ENCODE results near the gene SLC39A11. TPM values are rescaled to one million over a fixed set of nuclear protein-coding genes. Genes with fewer than 3 reads are reported as not detected.

Gene SLC39A11
- total and polyA plus RNA-seq, 2 of the 13 experiments (the other 11 are each of a cell fraction or from before 2014, with no cell fraction given), result 17.2 to 31.5 TPM

DNA sequence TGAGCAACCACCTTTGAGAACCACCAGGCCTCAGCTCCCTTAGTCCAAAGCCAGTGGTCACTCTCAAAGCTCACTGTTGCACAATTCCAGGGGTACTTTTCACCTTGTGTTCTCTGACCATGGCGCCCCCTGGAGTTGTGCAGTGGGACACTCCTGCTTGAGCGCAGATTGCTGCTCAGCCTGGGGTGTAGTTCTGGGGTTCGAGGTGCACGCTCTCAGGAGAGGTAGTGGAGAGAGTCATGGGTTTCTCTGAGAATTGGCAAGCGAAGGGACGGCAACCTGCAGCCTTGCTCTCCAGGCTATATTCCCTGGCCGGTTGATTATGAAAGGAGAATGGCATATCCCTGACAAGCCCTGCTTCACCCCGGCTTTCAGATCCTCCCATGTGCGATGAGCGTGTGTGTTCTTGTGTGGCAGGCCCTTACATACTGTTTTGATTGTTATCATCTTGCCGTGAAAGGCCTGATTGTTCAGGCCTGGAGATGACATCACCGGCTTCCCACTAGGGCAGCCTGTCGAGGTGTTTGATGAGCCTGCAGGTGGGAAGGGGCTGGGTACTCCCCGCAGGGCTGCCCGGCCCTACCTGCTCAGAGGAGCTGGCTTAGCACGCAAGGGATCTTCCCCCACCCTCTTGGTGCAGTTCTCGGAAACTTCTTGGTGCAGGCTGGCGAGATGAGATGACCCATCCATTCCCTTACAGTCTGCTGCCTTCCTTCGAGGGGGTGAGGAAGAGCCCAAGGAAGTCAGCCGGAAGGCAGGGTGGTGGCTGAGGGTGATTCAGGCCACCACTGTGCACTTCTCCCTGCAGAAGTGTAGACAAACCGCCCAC is 431.2 kb downstream of the SLC39A11 start (continued):
- TF ChIP-seq RBAK (CRISPR knock-in tag; IDR thresholded peaks at IDR 0.05), result 0 out of 2 replicates have a peak, but pooled peaks have one; percentile 22
- TF ChIP-seq NR3C1 (CRISPR knock-in tag; IDR thresholded peaks at IDR 0.05), result no peak
- TF ChIP-seq CAMTA2 (CRISPR knock-in tag; IDR thresholded peaks at IDR 0.05; ENCODE audit: borderline replicate concordance), result 0 out of 2 replicates have a peak, but pooled peaks have one; percentile 23
- TF ChIP-seq, protein P1, sequence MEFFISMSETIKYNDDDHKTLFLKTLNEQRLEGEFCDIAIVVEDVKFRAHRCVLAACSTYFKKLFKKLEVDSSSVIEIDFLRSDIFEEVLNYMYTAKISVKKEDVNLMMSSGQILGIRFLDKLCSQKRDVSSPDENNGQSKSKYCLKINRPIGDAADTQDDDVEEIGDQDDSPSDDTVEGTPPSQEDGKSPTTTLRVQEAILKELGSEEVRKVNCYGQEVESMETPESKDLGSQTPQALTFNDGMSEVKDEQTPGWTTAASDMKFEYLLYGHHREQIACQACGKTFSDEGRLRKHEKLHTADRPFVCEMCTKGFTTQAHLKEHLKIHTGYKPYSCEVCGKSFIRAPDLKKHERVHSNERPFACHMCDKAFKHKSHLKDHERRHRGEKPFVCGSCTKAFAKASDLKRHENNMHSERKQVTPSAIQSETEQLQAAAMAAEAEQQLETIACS (CRISPR knock-in tag; IDR thresholded peaks at IDR 0.05), result no peak; the same call in 1 of the 2 replicates
- no peak for TF ChIP-seq GABPA (IDR thresholded peaks at IDR 0.05; ENCODE audit: low read depth, low read length)
- TF ChIP-seq GABPA (CRISPR knock-in tag; IDR thresholded peaks at IDR 0.05; ENCODE audit: low read depth), result no peak
- TF ChIP-seq ZNF101 (CRISPR knock-in tag; IDR thresholded peaks at IDR 0.05; ENCODE audit: borderline replicate concordance, low read depth), result 0 out of 2 replicates have a peak, but pooled peaks have one; percentile 14
- peak; percentile 39; the same call in 1 of the 2 replicates for TF ChIP-seq RFXAP (CRISPR knock-in tag; IDR thresholded peaks at IDR 0.05; ENCODE audit: borderline replicate concordance)
- TF ChIP-seq ZSCAN29 (CRISPR knock-in tag; conservative IDR thresholded peaks at IDR 0.05), result peak; percentile 82; the same call in 1 of the 2 replicates
- peak; percentile 52 for TF ChIP-seq ASH2L (IDR thresholded peaks at IDR 0.05; ENCODE audit: insufficient read length, low read depth, low read length)
- TF ChIP-seq AGO2 (optimal IDR thresholded peaks at IDR 0.05; ENCODE audit: low read depth, low read length), result no peak
- TF ChIP-seq, protein P2, sequence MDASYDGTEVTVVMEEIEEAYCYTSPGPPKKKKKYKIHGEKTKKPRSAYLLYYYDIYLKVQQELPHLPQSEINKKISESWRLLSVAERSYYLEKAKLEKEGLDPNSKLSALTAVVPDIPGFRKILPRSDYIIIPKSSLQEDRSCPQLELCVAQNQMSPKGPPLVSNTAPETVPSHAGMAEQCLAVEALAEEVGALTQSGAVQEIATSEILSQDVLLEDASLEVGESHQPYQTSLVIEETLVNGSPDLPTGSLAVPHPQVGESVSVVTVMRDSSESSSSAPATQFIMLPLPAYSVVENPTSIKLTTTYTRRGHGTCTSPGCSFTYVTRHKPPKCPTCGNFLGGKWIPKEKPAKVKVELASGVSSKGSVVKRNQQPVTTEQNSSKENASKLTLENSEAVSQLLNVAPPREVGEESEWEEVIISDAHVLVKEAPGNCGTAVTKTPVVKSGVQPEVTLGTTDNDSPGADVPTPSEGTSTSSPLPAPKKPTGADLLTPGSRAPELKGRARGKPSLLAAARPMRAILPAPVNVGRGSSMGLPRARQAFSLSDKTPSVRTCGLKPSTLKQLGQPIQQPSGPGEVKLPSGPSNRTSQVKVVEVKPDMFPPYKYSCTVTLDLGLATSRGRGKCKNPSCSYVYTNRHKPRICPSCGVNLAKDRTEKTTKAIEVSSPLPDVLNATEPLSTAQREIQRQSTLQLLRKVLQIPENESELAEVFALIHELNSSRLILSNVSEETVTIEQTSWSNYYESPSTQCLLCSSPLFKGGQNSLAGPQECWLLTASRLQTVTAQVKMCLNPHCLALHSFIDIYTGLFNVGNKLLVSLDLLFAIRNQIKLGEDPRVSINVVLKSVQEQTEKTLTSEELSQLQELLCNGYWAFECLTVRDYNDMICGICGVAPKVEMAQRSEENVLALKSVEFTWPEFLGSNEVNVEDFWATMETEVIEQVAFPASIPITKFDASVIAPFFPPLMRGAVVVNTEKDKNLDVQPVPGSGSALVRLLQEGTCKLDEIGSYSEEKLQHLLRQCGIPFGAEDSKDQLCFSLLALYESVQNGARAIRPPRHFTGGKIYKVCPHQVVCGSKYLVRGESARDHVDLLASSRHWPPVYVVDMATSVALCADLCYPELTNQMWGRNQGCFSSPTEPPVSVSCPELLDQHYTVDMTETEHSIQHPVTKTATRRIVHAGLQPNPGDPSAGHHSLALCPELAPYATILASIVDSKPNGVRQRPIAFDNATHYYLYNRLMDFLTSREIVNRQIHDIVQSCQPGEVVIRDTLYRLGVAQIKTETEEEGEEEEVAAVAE (CRISPR knock-in tag; IDR thresholded peaks at IDR 0.05; ENCODE audit: borderline replicate concordance), result peak; percentile 72; the same call in 1 of the 2 replicates
- TF ChIP-seq, protein P3, sequence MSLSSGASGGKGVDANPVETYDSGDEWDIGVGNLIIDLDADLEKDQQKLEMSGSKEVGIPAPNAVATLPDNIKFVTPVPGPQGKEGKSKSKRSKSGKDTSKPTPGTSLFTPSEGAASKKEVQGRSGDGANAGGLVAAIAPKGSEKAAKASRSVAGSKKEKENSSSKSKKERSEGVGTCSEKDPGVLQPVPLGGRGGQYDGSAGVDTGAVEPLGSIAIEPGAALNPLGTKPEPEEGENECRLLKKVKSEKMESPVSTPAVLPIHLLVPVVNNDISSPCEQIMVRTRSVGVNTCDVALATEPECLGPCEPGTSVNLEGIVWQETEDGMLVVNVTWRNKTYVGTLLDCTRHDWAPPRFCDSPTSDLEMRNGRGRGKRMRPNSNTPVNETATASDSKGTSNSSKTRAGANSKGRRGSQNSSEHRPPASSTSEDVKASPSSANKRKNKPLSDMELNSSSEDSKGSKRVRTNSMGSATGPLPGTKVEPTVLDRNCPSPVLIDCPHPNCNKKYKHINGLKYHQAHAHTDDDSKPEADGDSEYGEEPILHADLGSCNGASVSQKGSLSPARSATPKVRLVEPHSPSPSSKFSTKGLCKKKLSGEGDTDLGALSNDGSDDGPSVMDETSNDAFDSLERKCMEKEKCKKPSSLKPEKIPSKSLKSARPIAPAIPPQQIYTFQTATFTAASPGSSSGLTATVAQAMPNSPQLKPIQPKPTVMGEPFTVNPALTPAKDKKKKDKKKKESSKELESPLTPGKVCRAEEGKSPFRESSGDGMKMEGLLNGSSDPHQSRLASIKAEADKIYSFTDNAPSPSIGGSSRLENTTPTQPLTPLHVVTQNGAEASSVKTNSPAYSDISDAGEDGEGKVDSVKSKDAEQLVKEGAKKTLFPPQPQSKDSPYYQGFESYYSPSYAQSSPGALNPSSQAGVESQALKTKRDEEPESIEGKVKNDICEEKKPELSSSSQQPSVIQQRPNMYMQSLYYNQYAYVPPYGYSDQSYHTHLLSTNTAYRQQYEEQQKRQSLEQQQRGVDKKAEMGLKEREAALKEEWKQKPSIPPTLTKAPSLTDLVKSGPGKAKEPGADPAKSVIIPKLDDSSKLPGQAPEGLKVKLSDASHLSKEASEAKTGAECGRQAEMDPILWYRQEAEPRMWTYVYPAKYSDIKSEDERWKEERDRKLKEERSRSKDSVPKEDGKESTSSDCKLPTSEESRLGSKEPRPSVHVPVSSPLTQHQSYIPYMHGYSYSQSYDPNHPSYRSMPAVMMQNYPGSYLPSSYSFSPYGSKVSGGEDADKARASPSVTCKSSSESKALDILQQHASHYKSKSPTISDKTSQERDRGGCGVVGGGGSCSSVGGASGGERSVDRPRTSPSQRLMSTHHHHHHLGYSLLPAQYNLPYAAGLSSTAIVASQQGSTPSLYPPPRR (CRISPR knock-in tag; IDR thresholded peaks at IDR 0.05; ENCODE audit: borderline replicate concordance), result peak; percentile 70; the same call in 1 of the 2 replicates
- TF ChIP-seq KLF16 (CRISPR knock-in tag; IDR thresholded peaks at IDR 0.05), result 0 out of 4 replicates have a peak, but pooled peaks of 1 of the 2 experiments have one; percentile 43

Data from HepG2 (cell line).